Measurements from ENCODE around the gene CDKN2B-AS1.

The CDKN2B-AS1 gene

GRCh38 chr9:22008384-22008716, 13.8 kb downstream of the CDKN2B-AS1 start:
- no peak for DNase-seq

- peak; percentile 71 for DNase-seq
Measured at GRCh38 chr9:22008717-22009505, 14.3 kb downstream of the CDKN2B-AS1 start, which contains the start of gene CDKN2B. Gene CDKN2B (minus strand): TSS chr9:22009305. CDS start chr9:22008953, 352 bp downstream.

GRCh38 chr9:22009506-22009867, 14.9 kb downstream of the CDKN2B-AS1 start:
- DNase-seq, result no peak

GRCh38 chr9:22010866-22011625, 16.5 kb downstream of the CDKN2B-AS1 start:
- DNase-seq, result peak; percentile 22

- DNase-seq, result no peak
Measured at GRCh38 chr9:22022396-22022795, 27.8 kb downstream of the CDKN2B-AS1 start.

GRCh38 chr9:22026696-22027095, 32.1 kb downstream of the CDKN2B-AS1 start:
- DNase-seq, result no peak

- no peak for DNase-seq
Measured at GRCh38 chr9:22028394-22028793, 33.8 kb downstream of the CDKN2B-AS1 start.

- DNase-seq, result no peak
Measured at GRCh38 chr9:22029231-22029630, 34.6 kb downstream of the CDKN2B-AS1 start.

GRCh38 chr9:22030101-22030598, 35.6 kb downstream of the CDKN2B-AS1 start:
- DNase-seq, result no peak

- DNase-seq, result no peak
Measured at GRCh38 chr9:22031655-22032411, 37.2 kb downstream of the CDKN2B-AS1 start.

GRCh38 chr9:22033012-22033630, 38.5 kb downstream of the CDKN2B-AS1 start:
- DNase-seq, result no peak

GRCh38 chr9:22035591-22036011, 41.0 kb downstream of the CDKN2B-AS1 start:
- no peak for DNase-seq

GRCh38 chr9:22036866-22037626, 42.5 kb downstream of the CDKN2B-AS1 start:
- DNase-seq, result no peak

GRCh38 chr9:22037954-22038690, 43.5 kb downstream of the CDKN2B-AS1 start:
- DNase-seq, result no peak

- no peak for DNase-seq
Measured at GRCh38 chr9:22039258-22039657, 44.7 kb downstream of the CDKN2B-AS1 start.

GRCh38 chr9:22040760-22041159, 46.2 kb downstream of the CDKN2B-AS1 start:
- DNase-seq, result no peak

GRCh38 chr9:22041344-22041743, 46.8 kb downstream of the CDKN2B-AS1 start:
- no peak for DNase-seq

- no peak for DNase-seq
Measured at GRCh38 chr9:22041775-22042174, 47.2 kb downstream of the CDKN2B-AS1 start.

GRCh38 chr9:22043928-22044327, 49.3 kb downstream of the CDKN2B-AS1 start:
- no peak for DNase-seq

GRCh38 chr9:22044583-22044982, 50.0 kb downstream of the CDKN2B-AS1 start:
- DNase-seq, result no peak

GRCh38 chr9:22045423-22045822, 50.8 kb downstream of the CDKN2B-AS1 start:
- no peak for DNase-seq
